ENCODE measurements around the gene TRIO. TPM values are rescaled to one million over a fixed set of nuclear protein-coding genes. Genes with fewer than 3 reads are reported as not detected.

The TRIO gene
- polyA plus RNA-seq, 1 donor (not counting 4 experiments of a cell fraction or from before 2014, with no cell fraction given): 57.2 TPM

GRCh38 chr5:14209836-14210235 is 66.7 kb downstream of the TRIO start:
- Histone ChIP-seq H3K36me3 (ENCODE audit: control insufficient read depth in 2 of 2, extremely low read depth in 1 of 2, insufficient read depth in 2 of 2, low read length in 2 of 2) (no peaks in the 10 kb centered on the region), H2AFZ (ENCODE audit: control insufficient read depth, low read length) (no peak overlapping the region), H3K4me3 (ENCODE audit: control insufficient read depth in 2 of 3, extremely low read depth in 1 of 3, insufficient read depth in 2 of 3, low read depth in 1 of 3, low read length in 3 of 3) (no peak overlapping the region), H3K9me1 (ENCODE audit: control insufficient read depth, extremely low read depth, insufficient read depth, low read length) (peaks cover 7% of the 10 kb centered on the region), H3K4me2 (ENCODE audit: control insufficient read depth, extremely low read depth, insufficient read depth, low read depth, low read length) (no peak overlapping the region), H3K79me2 (ENCODE audit: control insufficient read depth, insufficient read depth, low read length) (peaks cover 93% of the 10 kb centered on the region), H3K9me3 (ENCODE audit: control insufficient read depth, low read depth, low read length) (no peaks in the 10 kb centered on the region), H3K4me1 (ENCODE audit: control insufficient read depth, extremely low read depth, insufficient read depth, low read length) (peaks cover 86% of the 10 kb centered on the region), H3K9ac (ENCODE audit: control insufficient read depth, extremely low read depth, insufficient read depth, low read length) (no peak overlapping the region), H4K20me1 (ENCODE audit: control insufficient read depth, extremely low read depth, insufficient read depth, low read length) (no peaks in the 10 kb centered on the region), H3K27ac (ENCODE audit: control insufficient read depth, insufficient read depth, low read length) (peak overlapping the region; percentile 94), H3K27me3 (ENCODE audit: control insufficient read depth, extremely low read depth, insufficient read depth, low read length) (no peaks in the 10 kb centered on the region)
- DNase-seq (ENCODE audit: low read depth, low spot score) (no peak), FAIRE-seq (no peak)
- no peak for TF ChIP-seq EZH2 (IDR thresholded peaks at IDR 0.05; ENCODE audit: low read length)
- dilution Hi-C loops (cut with MboI; ENCODE audit: extremely low pct_ligation_motif_present, low sequenced_read_pairs): no loop called here

DNA sequence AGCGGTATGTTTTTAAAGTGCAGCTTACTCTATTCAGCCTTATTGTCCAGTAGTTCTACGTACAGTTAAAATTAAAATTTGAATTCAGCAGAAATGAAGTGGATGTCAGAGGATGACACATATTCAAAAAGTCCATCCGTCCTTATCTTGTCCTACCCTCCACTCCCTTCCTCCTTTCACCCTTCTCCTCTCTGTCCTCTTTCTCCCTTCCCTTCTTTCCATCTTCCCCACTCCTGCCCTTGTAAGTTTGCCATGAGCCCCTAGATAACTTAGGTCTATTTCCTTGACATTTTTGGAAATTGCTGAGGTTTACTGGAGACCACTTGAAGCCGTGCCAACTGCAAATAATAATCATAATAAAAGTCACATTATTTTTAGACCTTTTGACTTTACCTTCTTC is 67.6 kb downstream of the TRIO start:
- dilution Hi-C loops (cut with MboI; ENCODE audit: extremely low pct_ligation_motif_present, low sequenced_read_pairs): no loop called here
- Histone ChIP-seq H3K9me1 (ENCODE audit: control insufficient read depth, extremely low read depth, insufficient read depth, low read length) (peaks cover 7% of the 10 kb centered on the region), H3K79me2 (ENCODE audit: control insufficient read depth, insufficient read depth, low read length) (peaks cover 93% of the 10 kb centered on the region), H4K20me1 (ENCODE audit: control insufficient read depth, extremely low read depth, insufficient read depth, low read length) (no peaks in the 10 kb centered on the region), H3K4me1 (ENCODE audit: control insufficient read depth, extremely low read depth, insufficient read depth, low read length) (peaks cover 78% of the 10 kb centered on the region), H3K9ac (ENCODE audit: control insufficient read depth, extremely low read depth, insufficient read depth, low read length) (no peak overlapping the region), H3K27me3 (ENCODE audit: control insufficient read depth, extremely low read depth, insufficient read depth, low read length) (no peaks in the 10 kb centered on the region), H3K4me2 (ENCODE audit: control insufficient read depth, extremely low read depth, insufficient read depth, low read depth, low read length) (no peak overlapping the region), H3K9me3 (ENCODE audit: control insufficient read depth, low read depth, low read length) (no peaks in the 10 kb centered on the region), H2AFZ (ENCODE audit: control insufficient read depth, low read length) (no peak overlapping the region), H3K36me3 (ENCODE audit: control insufficient read depth in 2 of 2, extremely low read depth in 1 of 2, insufficient read depth in 2 of 2, low read length in 2 of 2) (no peaks in the 10 kb centered on the region), H3K27ac (ENCODE audit: control insufficient read depth, insufficient read depth, low read length) (no peak overlapping the region), H3K4me3 (ENCODE audit: control insufficient read depth in 2 of 3, extremely low read depth in 1 of 3, insufficient read depth in 2 of 3, low read depth in 1 of 3, low read length in 3 of 3) (no peak overlapping the region)
- no peak for FAIRE-seq
- DNase-seq (ENCODE audit: low read depth, low spot score): no peak
- TF ChIP-seq EZH2 (IDR thresholded peaks at IDR 0.05; ENCODE audit: low read length): no peak
- no peak for TF ChIP-seq CTCF (optimal IDR thresholded peaks at IDR 0.05 in 1 of 3, IDR thresholded peaks at IDR 0.05 in 1 of 3, conservative IDR thresholded peaks at IDR 0.05 in 1 of 3; ENCODE audit: extremely low read depth in 1 of 3, insufficient read depth in 2 of 3, low read length in 3 of 3)

Data from keratinocyte (primary cell).